Measurements from ENCODE around the gene CELF6.
A peak's percentile ranks its signal among the peaks of the same experiment; 100 is the strongest.

Gene CELF6

GRCh38 chr15:72319985-72320671 is at the start of gene CELF6:
TSS of gene CELF6 (minus strand) at chr15:72320157. CDS start at chr15:72319874, 283 bp downstream.
- DNase-seq = peak; percentile 76

DNA sequence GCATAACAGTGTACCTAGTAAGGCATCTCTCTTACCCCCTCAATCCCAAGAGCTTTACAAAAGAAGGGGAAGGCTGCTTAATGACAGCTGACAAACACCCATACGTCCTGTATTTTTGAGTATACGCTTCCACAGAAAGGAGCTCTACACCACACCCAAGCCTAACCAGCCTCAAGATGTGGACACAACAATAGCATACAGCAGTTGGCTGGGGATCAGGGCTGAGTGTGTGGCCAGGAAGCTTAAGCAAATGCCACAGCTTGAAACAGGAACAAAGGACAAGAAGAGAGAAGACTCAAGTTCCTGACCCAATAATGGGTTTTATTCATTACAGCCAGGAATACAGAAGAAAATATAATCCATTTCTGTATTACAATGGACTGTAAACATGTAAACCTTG is 48.9 kb upstream of the CELF6 start:
- no peak for DNase-seq

DNA sequence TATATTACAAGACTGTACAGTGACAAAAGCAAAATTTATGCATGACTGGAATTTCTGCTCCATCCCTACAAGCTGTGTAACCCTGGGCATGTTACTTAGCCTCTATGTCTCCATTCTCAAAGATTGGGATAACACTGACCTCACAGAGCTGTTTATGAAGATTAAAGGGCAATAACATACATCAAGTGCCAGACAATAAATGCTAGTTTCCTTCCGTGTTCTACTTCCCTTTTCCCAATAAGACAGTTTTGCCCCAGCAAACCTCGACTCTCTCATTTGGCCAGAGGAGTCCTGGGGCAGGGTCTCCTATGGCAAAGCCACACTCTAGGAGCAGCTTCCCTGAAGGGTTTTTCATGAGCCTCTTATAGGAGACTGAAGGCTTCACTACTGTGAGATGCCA is 48.4 kb upstream of the CELF6 start:
- no peak for DNase-seq

DNA sequence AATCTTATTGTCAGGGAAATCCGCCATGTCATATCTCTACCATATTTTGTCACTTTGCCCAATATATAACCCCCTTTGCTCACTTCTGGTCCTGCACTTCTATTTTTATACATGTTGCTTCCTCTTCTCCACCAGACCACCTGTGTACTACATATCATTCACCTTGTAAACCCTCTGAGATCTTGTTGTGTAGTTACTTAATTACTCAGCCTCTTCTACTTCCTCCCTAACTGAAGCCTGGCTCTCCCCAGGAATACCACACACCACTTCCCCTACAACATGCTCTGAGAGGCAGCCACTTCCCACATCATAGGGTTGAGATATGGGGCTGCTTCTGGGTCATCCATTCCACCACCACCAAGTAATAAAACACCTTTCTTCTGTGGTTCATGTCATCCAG is 45.9 kb upstream of the CELF6 start:
- no peak for DNase-seq

DNA sequence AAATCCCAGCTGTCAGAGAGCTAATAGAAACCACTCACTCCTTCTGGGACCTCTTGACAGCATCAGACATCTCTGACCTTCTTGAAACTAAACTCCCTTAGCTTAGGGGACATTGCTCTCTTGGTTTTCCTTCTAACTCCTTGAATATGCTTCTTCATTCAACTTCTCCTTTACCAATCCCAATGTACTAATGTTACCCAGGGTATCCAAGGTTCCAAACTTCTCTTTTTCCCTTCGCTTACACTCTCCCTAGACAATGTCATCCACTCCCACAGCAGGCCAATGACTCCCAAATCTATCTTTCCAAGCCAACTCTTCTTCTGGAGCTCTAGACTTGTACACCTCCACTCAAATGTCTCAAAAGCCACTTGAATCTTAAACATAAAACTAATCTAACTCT is 41.2 kb upstream of the CELF6 start:
- no peak for DNase-seq

DNA sequence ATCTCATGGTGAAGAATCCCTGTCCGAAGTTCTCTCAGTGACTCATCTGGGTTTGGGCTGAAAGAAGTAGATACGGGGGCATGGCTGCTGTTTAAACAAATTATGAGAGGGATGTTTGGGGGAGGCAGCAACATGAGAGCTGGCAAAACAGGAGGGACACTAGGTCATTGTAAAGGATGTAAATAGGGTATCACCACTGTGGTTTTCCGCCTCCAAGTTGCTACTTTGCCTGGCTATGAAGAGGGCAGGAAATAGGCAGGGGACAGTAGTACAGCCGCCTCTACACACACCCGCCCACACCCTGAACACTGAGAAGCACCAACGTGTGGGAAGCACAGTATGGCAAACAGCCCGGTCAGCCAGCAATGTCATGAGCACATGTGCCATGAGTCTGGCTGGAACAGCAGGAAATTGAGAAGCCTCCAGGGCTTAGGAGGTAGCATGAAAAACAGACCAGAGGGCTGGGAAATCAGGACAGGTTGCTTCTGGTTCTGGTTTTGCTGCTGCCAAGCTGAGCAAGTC is 38.8 kb upstream of the CELF6 start:
- DNase-seq = peak; percentile 76

GRCh38 chr15:72358121-72358520 is 38.2 kb upstream of the CELF6 start:
- DNase-seq = no peak

- no peak for DNase-seq
Observed at GRCh38 chr15:72354496-72354895, 34.5 kb upstream of the CELF6 start.

- peak; percentile 58 for DNase-seq
Observed at GRCh38 chr15:72353266-72353665, 33.3 kb upstream of the CELF6 start.

GRCh38 chr15:72345806-72346205 is 25.8 kb upstream of the CELF6 start:
- DNase-seq = no peak

DNA sequence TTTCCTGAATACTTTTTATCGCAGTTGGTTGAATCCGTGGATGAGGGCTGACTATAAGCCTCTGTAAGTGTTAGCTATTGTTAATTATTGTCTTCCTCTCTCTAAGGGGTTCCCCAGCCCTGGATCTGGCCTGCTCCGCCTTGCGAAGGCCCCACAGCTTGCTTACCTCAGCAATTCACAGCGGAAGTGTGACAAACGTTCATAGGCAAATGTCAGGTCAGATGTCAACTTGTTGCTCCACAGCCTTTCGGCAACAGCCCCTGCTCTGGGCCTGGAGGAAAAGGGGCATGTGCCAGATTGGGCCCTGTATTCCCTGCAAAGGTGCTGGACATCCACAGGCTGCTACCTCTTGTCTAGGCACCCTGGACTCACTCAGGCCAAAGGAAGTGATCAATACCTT is 25.3 kb upstream of the CELF6 start:
- no peak for DNase-seq

- no peak for DNase-seq
Observed at GRCh38 chr15:72344602-72345001, 24.6 kb upstream of the CELF6 start.

DNA sequence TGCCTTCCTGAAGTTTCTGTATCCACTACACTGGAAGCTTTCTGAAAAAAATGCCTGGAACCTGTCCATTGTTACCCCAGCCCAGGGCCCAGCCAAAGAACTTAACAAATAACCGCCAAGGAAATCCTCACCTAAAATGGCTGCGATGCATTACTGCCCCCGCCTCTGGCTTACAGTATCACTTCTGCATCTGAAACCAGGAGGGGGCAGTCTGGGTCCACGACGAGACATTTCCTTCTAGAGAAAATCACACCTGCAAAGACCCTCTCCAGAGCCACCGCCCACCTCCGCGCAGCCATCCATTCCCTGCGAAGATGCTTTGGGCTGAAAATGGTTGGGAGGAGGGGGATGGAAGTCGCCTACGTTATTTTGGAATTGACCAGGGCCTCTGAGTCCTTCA is 22.4 kb upstream of the CELF6 start:
- no peak for DNase-seq

DNA sequence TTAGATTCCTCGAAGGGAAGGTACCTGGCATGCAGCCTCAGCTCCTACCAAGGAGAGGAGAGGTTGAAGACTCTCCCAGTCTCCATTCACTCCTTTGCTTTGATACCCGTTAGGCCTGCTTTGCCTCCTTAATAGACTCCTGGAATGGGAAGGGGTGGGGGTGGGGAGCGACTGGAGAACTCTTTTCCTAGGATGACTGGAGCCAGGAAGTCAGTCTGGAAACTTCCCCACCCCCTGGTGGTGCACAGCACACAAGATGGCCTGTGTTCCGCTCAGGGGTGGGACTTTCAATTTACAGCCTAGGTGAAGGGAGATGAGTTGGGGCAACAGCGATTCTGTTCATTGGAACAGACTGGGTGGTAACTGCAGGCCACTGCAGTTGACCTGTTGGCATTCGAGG is 21.4 kb upstream of the CELF6 start:
- DNase-seq = no peak

DNA sequence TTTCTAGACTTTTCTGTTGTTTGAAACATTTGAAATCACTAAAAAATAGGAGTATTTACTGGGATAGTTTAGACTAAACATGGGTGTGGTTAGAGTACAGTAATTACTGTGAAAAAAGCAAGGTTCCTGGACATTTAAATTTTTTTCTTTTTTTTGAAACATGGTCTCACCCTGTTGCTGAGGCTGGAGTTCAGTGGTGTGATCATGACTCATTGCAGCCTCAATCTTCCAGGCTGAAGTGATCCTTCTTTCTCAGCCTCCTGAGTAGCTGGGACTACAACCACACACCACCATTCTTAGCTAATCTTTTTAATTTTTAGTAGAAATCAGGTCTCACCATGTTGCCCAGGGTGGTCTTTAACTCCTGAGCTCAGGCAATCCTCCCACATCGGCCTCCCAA is 20.4 kb upstream of the CELF6 start:
- DNase-seq = peak; percentile 35

- peak; percentile 97 for DNase-seq
Observed at GRCh38 chr15:72339777-72340177, 19.8 kb upstream of the CELF6 start.

DNA sequence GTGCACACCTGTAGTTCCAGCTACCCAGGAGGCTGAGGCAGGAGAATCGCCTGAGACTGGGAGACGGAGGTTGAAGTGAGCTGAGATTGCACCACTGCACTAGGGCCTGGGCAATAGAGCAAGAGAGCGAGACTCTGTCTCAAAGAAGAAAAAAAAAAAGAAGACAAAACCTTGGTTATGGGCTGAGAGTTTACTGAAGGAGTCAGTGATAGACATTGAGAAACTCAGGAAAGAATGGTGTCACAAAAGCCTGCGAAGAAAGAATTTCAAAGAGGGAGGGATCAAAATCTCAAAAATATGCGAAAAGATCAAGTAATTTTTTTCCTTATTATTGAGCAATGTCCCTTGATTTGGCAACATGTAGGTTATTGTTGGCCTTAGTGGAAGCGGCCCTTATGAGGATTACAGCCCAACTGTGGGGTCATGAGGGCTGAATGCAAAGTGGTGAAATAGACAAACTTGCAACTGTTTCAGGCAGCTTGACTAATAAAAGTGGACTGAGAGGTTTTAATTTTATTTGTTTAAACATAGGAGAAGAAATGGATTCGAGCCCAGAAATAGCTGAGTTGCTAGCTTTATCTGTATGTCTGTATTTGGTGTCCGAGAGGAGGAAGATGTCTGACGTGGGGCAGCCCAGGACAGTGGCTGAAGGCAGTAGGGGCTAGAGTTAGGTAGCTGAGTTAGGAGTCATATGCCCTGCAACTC is 18.8 kb upstream of the CELF6 start:
- DNase-seq = peak; percentile 91

GRCh38 chr15:72338148-72338547 is 18.2 kb upstream of the CELF6 start:
- no peak for DNase-seq

GRCh38 chr15:72334842-72335241 is 14.9 kb upstream of the CELF6 start:
- DNase-seq = no peak

DNA sequence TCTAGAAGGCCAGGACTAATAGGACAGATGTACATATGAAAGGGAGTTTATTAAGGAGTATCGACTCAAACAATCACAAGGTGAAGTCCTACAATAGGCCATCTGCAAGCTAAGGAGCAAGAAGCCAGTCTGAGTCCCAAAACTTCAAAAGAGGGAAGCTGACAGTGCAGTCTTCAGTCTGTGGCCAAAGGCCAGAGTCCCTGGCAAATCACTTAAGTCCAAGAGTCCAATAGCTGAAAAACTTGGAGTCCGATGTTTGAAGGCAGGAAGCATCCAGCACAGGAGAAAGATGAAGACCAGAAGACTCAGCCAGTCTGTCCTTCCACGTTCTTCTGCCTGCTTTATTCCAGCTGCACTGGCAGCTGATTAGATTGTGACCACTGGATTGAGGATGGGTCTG is 11.1 kb upstream of the CELF6 start:
- no peak for DNase-seq

GRCh38 chr15:72323752-72324151 is 3.8 kb upstream of the CELF6 start:
- no peak for DNase-seq

GRCh38 chr15:72319360-72319984 is 485 bp downstream of the CELF6 start:
- no peak for DNase-seq

DNA sequence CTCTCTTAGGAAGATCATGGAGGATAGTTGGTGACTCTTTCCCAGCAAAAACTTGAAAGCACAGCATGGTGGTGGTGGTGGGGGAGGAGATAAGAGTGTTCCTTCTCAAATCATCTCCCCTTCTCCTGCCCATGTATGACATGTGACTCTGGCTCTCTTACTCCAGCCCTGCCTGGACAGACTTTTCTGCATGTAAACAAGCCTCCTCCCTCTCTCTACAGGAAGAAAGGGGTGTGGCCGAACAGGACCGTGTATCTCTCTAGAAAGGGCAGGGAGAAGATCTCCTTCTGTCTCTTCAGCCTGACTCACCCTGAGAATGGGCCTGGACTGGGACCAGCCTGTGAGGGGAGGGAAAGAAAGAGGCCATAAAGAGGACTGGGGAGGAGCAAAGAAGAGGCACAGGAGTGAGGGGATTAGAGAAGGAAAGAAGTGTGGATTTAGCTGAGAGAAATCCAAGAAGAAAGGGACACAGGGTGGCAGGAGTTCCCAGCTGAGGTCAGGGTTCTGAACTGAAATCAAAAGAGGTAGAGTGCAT is 1.5 kb downstream of the CELF6 start:
- peak; percentile 33 for DNase-seq

All from HCEC 1CT (cell line).